HepG2 (cell line): ENCODE measurements around the gene POLR2B. TPM values are rescaled to one million over a fixed set of nuclear protein-coding genes. Genes with fewer than 3 reads are reported as not detected.

Experiments
- BATF2 ChIP-seq: sonication (generic); formaldehyde crosslinking; IDR thresholded peaks from 2 replicates; pipeline ENCODE4 v1.8.0; 2022; ENCODE audit warnings: mild to moderate bottlenecking, missing genetic modification reagents, moderate library complexity
- CBX1 ChIP-seq: IDR thresholded peaks from one replicate; pipeline ENCODE4 v1.6.1; 2016; ENCODE audit warnings: antibody characterized with exemption, low read depth
- HDAC1 ChIP-seq: sonication (generic); formaldehyde crosslinking; IDR thresholded peaks from 2 replicates; pipeline ENCODE4 v1.5.1; 2020; ENCODE audit warnings: mild to moderate bottlenecking, missing genetic modification reagents
- HINFP ChIP-seq: sonication (generic); formaldehyde crosslinking; IDR thresholded peaks from 2 replicates; pipeline ENCODE4 v1.4.0; 2020; ENCODE audit warnings: low read depth, mild to moderate bottlenecking, missing genetic modification reagents
- MTA3 ChIP-seq: sonication (generic); formaldehyde crosslinking; IDR thresholded peaks from 2 replicates; pipeline ENCODE4 v1.4.0; 2020; ENCODE audit warnings: missing genetic modification reagents
- MXD4 ChIP-seq: IDR thresholded peaks from 2 replicates; pipeline ENCODE4 v1.6.1; 2016; ENCODE audit warnings: mild to moderate bottlenecking, missing biosample characterization, missing genetic modification reagents
- NFKB2 ChIP-seq: sonication (generic); formaldehyde crosslinking; IDR thresholded peaks from 2 replicates; pipeline ENCODE4 v1.4.0; 2020; ENCODE audit warnings: missing genetic modification reagents, borderline replicate concordance
- NR2F1 ChIP-seq, 2 experiments: fragments of 450-650 bp in 1 of 2; formaldehyde crosslinking in 1 of 2; IDR thresholded peaks; 2 replicates each; pipeline versions ENCODE4 v1.5.0 to v1.6.1; 2016 to 2020; ENCODE audit warnings: mild to moderate bottlenecking in 1 of 2, missing compliant biosample characterization in 1 of 2, missing genetic modification reagents in 1 of 2, moderate library complexity in 1 of 2
- REST ChIP-seq, 2 experiments: IDR thresholded peaks; 2 replicates each; pipeline ENCODE4 v1.6.1; 2011 to 2012; ENCODE audit warnings: low read length in 2 of 2, borderline replicate concordance in 1 of 2, low read depth in 1 of 2, mild to moderate bottlenecking in 1 of 2, moderate library complexity in 1 of 2
- SIX1 ChIP-seq: sonication (generic); formaldehyde crosslinking; IDR thresholded peaks from 2 replicates; pipeline ENCODE4 v1.4.0; 2020; ENCODE audit warnings: missing genetic modification reagents, borderline replicate concordance
- TAF1 ChIP-seq: sonication (generic); formaldehyde crosslinking; IDR thresholded peaks from 2 replicates; pipeline ENCODE4 v1.4.0; 2020; ENCODE audit warnings: missing genetic modification reagents
- TFAP4 ChIP-seq: sonication (generic); IDR thresholded peaks from 2 replicates; pipeline ENCODE4 v1.6.1; 2016; ENCODE audit warnings: low read depth, borderline replicate concordance
- ZKSCAN8 ChIP-seq: IDR thresholded peaks from 2 replicates; pipeline ENCODE4 v1.6.1; 2016; ENCODE audit warnings: borderline replicate concordance, missing genetic modification reagents, missing compliant biosample characterization
- ZNF18 ChIP-seq: sonication (generic); formaldehyde crosslinking; IDR thresholded peaks from 2 replicates; pipeline ENCODE4 v1.8.0; 2022; ENCODE audit warnings: mild to moderate bottlenecking, missing genetic modification reagents; ENCODE audit not compliant: insufficient replicate concordance
- ZNF362 ChIP-seq: sonication (generic); formaldehyde crosslinking; IDR thresholded peaks from 2 replicates; pipeline ENCODE4 v1.4.0; 2020; ENCODE audit warnings: missing genetic modification reagents, mild to moderate bottlenecking, borderline replicate concordance
- ZNF44 ChIP-seq: sonication (generic); formaldehyde crosslinking; IDR thresholded peaks from 2 replicates; pipeline ENCODE4 v1.5.1; 2020; ENCODE audit warnings: mild to moderate bottlenecking, missing genetic modification reagents
- ZNF441 ChIP-seq: sonication (generic); formaldehyde crosslinking; IDR thresholded peaks from 2 replicates; pipeline ENCODE4 v1.7.0; 2021; ENCODE audit warnings: missing genetic modification reagents, borderline replicate concordance
- ZNF598 ChIP-seq: sonication (generic); formaldehyde crosslinking; IDR thresholded peaks from 2 replicates; pipeline ENCODE4 v1.5.1; 2020; ENCODE audit warnings: mild to moderate bottlenecking, missing genetic modification reagents, borderline replicate concordance
- ZNF709 ChIP-seq: sonication (generic); formaldehyde crosslinking; IDR thresholded peaks from 2 replicates; pipeline ENCODE4 v1.5.0; 2020; ENCODE audit warnings: mild to moderate bottlenecking, missing genetic modification reagents
- polyA plus RNA-seq, 8 experiments: library from polyadenylated mRNA; depleted of rRNA in 3 of 8; stranded (reverse) in 7 of 8; unstranded in 1 of 8; fragments of >200 nt; fragmentation: Illumina TruSeq in 4 of 8; extraction: Trizol in 4 of 8; gene quantifications; 2 replicates each; pipeline versions ENCODE4 v1.2.1 to v1.2.3, GENCODE V29; 2011 to 2016; ENCODE audit warnings: low read depth in 4 of 8, missing spikeins in 1 of 8, mixed read lengths in 1 of 8; ENCODE audit not compliant: insufficient read depth in 1 of 8
- total RNA-seq, 5 experiments: library from RNA; depleted of rRNA; stranded (reverse); fragments of >200 nt; fragmentation: Illumina TruSeq; extraction: Trizol; gene quantifications; 2 replicates each; pipeline ENCODE4 v1.2.3, GENCODE V29; 2016; ENCODE audit warnings: low read depth in 1 of 5

POLR2B gene
- total and polyA plus RNA-seq, 2 of the 13 experiments (the other 11 are each of a cell fraction or from before 2014, with no cell fraction given) = 70.6 to 116 TPM

GRCh38 chr4:56978750-56979303, at the start of gene POLR2B (continued):
- no peak for TF ChIP-seq ZNF18 (CRISPR knock-in tag)
- peak; percentile 70; the same call in 1 of the 2 replicates for TF ChIP-seq ZKSCAN8 (CRISPR knock-in tag)
- TF ChIP-seq ZNF709 = peak; percentile 32; the same call in 1 of the 2 replicates
- TF ChIP-seq HDAC1 = peak; percentile 60; the same call in 1 of the 2 replicates
- peak; percentile 58; the same call in 1 of the 2 replicates for TF ChIP-seq NFKB2
- peak in 1 of 2 experiments; percentile 27; a peak in 1 of 4 replicates for TF ChIP-seq NR2F1 (CRISPR knock-in tag; IDR thresholded peaks at IDR 0.05)
- peak; percentile 72 for TF ChIP-seq TAF1 (CRISPR knock-in tag)
- TF ChIP-seq CBX1 = peak; percentile 55
- peak; percentile 88 for TF ChIP-seq ZNF44
- 0 out of 2 replicates have a peak, but pooled peaks have one; percentile 32 for TF ChIP-seq BATF2 (CRISPR knock-in tag)
- peak; percentile 68; the same call in 1 of the 2 replicates for TF ChIP-seq ZNF441
- TF ChIP-seq ZNF598 (CRISPR knock-in tag) = peak; percentile 75; the same call in 1 of the 2 replicates
- TF ChIP-seq TFAP4 = 0 out of 2 replicates have a peak, but pooled peaks have one; percentile 1
- peak; percentile 76 for TF ChIP-seq MXD4 (CRISPR knock-in tag)
- no peak for TF ChIP-seq MTA3
- TF ChIP-seq SIX1 (CRISPR knock-in tag) = no peak
- TF ChIP-seq HINFP (CRISPR knock-in tag) = peak; percentile 64; the same call in 1 of the 2 replicates
- peak in 1 of 2 experiments; percentile 78; a peak in 1 of 4 replicates for TF ChIP-seq REST (IDR thresholded peaks at IDR 0.05; ENCODE audit: borderline replicate concordance in 1 of 2, low read depth in 1 of 2, low read length in 2 of 2)
- TF ChIP-seq ZNF362 (CRISPR knock-in tag) = no peak
